ENCODE results near the gene LYST.
"Not testable (repeated sequence)": the region's sequence is repeated elsewhere in the genome, so short reads cannot be mapped to it uniquely, and the experiment has no call there.

Gene LYST

GRCh38 chr1:235859789-235860188, 6.9 kb downstream of the LYST start:
- intact Hi-C loops (cut with micrococcal nuclease), result loop anchor here (10.0 kb wide), 1 partner anchor 75 kb away; no protein-coding TSS in a partner anchor
- H3K27ac Mint-ChIP-seq, result no peak overlapping the region
- no peaks in the 10 kb centered on the region for H3K9me3 Mint-ChIP-seq
- H3K36me3 Mint-ChIP-seq (ENCODE audit: low read depth), result peaks cover 6% of the 10 kb centered on the region
- no peaks in the 10 kb centered on the region for H3K27me3 Mint-ChIP-seq
- peaks cover 28% of the 10 kb centered on the region for H3K4me1 Mint-ChIP-seq (ENCODE audit: low read depth)
- H3K4me3 Mint-ChIP-seq, result no peak overlapping the region

GRCh38 chr1:235858766-235859165, 7.9 kb downstream of the LYST start:
- H3K36me3 Mint-ChIP-seq (ENCODE audit: low read depth), result peaks cover 6% of the 10 kb centered on the region
- no peaks in the 10 kb centered on the region for H3K9me3 Mint-ChIP-seq
- peaks cover 28% of the 10 kb centered on the region for H3K4me1 Mint-ChIP-seq (ENCODE audit: low read depth)
- no peaks in the 10 kb centered on the region for H3K27me3 Mint-ChIP-seq
- no peak overlapping the region for H3K27ac Mint-ChIP-seq
- intact Hi-C loops (cut with micrococcal nuclease), result no loop called here
- no peak overlapping the region for H3K4me3 Mint-ChIP-seq

- Mint-ChIP-seq H3K27ac (no peak overlapping the region), H3K36me3 (ENCODE audit: low read depth) (peaks cover 6% of the 10 kb centered on the region), H3K4me1 (ENCODE audit: low read depth) (peaks cover 26% of the 10 kb centered on the region), H3K9me3 (no peaks in the 10 kb centered on the region), H3K27me3 (no peaks in the 10 kb centered on the region), H3K4me3 (no peak overlapping the region)
- intact Hi-C loops (cut with micrococcal nuclease), result no loop called here
These were observed 8.9 kb downstream of the LYST start for GRCh38 chr1:235857756-235858155.

GRCh38 chr1:235855811-235856429, 10.8 kb downstream of the LYST start:
- intact Hi-C loops (cut with micrococcal nuclease), result no loop called here
- Mint-ChIP-seq H3K36me3 (ENCODE audit: low read depth) (peaks cover 6% of the 10 kb centered on the region), H3K27me3 (no peaks in the 10 kb centered on the region), H3K4me1 (ENCODE audit: low read depth) (peaks cover 29% of the 10 kb centered on the region), H3K4me3 (no peak overlapping the region), H3K27ac (no peak overlapping the region), H3K9me3 (no peaks in the 10 kb centered on the region)

- H3K27ac Mint-ChIP-seq, result no peak overlapping the region
These were observed 12.4 kb downstream of the LYST start for GRCh38 chr1:235854347-235854746.

GRCh38 chr1:235853653-235854052, 13.1 kb downstream of the LYST start:
- H3K4me3 Mint-ChIP-seq, result no peak overlapping the region
- peaks cover 6% of the 10 kb centered on the region for H3K36me3 Mint-ChIP-seq (ENCODE audit: low read depth)
- intact Hi-C loops (cut with micrococcal nuclease), result no loop called here
- H3K9me3 Mint-ChIP-seq, result no peaks in the 10 kb centered on the region
- no peaks in the 10 kb centered on the region for H3K27me3 Mint-ChIP-seq
- peaks cover 51% of the 10 kb centered on the region for H3K4me1 Mint-ChIP-seq (ENCODE audit: low read depth)
- H3K27ac Mint-ChIP-seq, result no peak overlapping the region

More at GRCh38 chr1:235854347-235854746, 12.4 kb downstream of the LYST start:
- Mint-ChIP-seq H3K9me3 (no peaks in the 10 kb centered on the region), H3K4me1 (ENCODE audit: low read depth) (peaks cover 44% of the 10 kb centered on the region), H3K36me3 (ENCODE audit: low read depth) (peaks cover 6% of the 10 kb centered on the region), H3K27me3 (no peaks in the 10 kb centered on the region), H3K4me3 (no peak overlapping the region)
- intact Hi-C loops (cut with micrococcal nuclease), result no loop called here

GRCh38 chr1:235852887-235853286, 13.8 kb downstream of the LYST start:
- intact Hi-C loops (cut with micrococcal nuclease), result no loop called here
- H3K9me3 Mint-ChIP-seq, result no peaks in the 10 kb centered on the region
- peaks cover 12% of the 10 kb centered on the region for H3K36me3 Mint-ChIP-seq (ENCODE audit: low read depth)
- H3K27me3 Mint-ChIP-seq, result no peaks in the 10 kb centered on the region
- no peak overlapping the region for H3K4me3 Mint-ChIP-seq
- peaks cover 59% of the 10 kb centered on the region for H3K4me1 Mint-ChIP-seq (ENCODE audit: low read depth)
- H3K27ac Mint-ChIP-seq, result no peak overlapping the region

- H3K9me3 Mint-ChIP-seq, result peaks cover 3% of the 10 kb centered on the region
- H3K36me3 Mint-ChIP-seq (ENCODE audit: low read depth), result peaks cover 12% of the 10 kb centered on the region
- peaks cover 68% of the 10 kb centered on the region for H3K4me1 Mint-ChIP-seq (ENCODE audit: low read depth)
- H3K27ac Mint-ChIP-seq, result no peak overlapping the region
- H3K27me3 Mint-ChIP-seq, result no peaks in the 10 kb centered on the region
- H3K4me3 Mint-ChIP-seq, result no peak overlapping the region
- intact Hi-C loops (cut with micrococcal nuclease), result no loop called here
These were observed 14.8 kb downstream of the LYST start for GRCh38 chr1:235851939-235852338.

GRCh38 chr1:235848251-235848650, 18.5 kb downstream of the LYST start:
- not testable (repeated sequence) for H3K27ac Mint-ChIP-seq

GRCh38 chr1:235845656-235846107, 21.0 kb downstream of the LYST start:
- H3K4me3 Mint-ChIP-seq; intact Hi-C loops (cut with micrococcal nuclease); H3K9me3 Mint-ChIP-seq; H3K27me3 Mint-ChIP-seq: not testable (repeated sequence)
- Mint-ChIP-seq H3K36me3 (ENCODE audit: low read depth) (peaks cover 28% of the 10 kb centered on the region), H3K4me1 (ENCODE audit: low read depth) (peaks cover 75% of the 10 kb centered on the region), H3K27ac (peak overlapping the region; percentile 64)

More at GRCh38 chr1:235848251-235848650, 18.5 kb downstream of the LYST start:
- Mint-ChIP-seq H3K36me3 (ENCODE audit: low read depth) (peaks cover 21% of the 10 kb centered on the region), H3K4me1 (ENCODE audit: low read depth) (peaks cover 72% of the 10 kb centered on the region)
- intact Hi-C loops (cut with micrococcal nuclease); H3K27me3 Mint-ChIP-seq; H3K4me3 Mint-ChIP-seq; H3K9me3 Mint-ChIP-seq: not testable (repeated sequence)

GRCh38 chr1:235844776-235845175, 21.9 kb downstream of the LYST start:
- Mint-ChIP-seq H3K27me3 (no peaks in the 10 kb centered on the region), H3K9me3 (peaks cover 9% of the 10 kb centered on the region), H3K36me3 (ENCODE audit: low read depth) (peaks cover 28% of the 10 kb centered on the region), H3K27ac (peak overlapping the region; percentile 64), H3K4me1 (ENCODE audit: low read depth) (peaks cover 66% of the 10 kb centered on the region), H3K4me3 (no peak overlapping the region)
- intact Hi-C loops (cut with micrococcal nuclease), result no loop called here

- intact Hi-C loops (cut with micrococcal nuclease), result no loop called here
- peaks cover 54% of the 10 kb centered on the region for H3K4me1 Mint-ChIP-seq (ENCODE audit: low read depth)
These were observed 23.2 kb downstream of the LYST start for GRCh38 chr1:235843461-235843961.

GRCh38 chr1:235841938-235842545, 24.7 kb downstream of the LYST start:
- no peaks in the 10 kb centered on the region for H3K27me3 Mint-ChIP-seq
- H3K27ac Mint-ChIP-seq, result peak overlapping the region; percentile 61
- H3K36me3 Mint-ChIP-seq (ENCODE audit: low read depth), result peaks cover 17% of the 10 kb centered on the region
- H3K4me1 Mint-ChIP-seq (ENCODE audit: low read depth), result peaks cover 39% of the 10 kb centered on the region
- H3K4me3 Mint-ChIP-seq, result no peak overlapping the region
- intact Hi-C loops (cut with micrococcal nuclease), result no loop called here
- H3K9me3 Mint-ChIP-seq, result peaks cover 6% of the 10 kb centered on the region

More at GRCh38 chr1:235843461-235843961, 23.2 kb downstream of the LYST start:
- Mint-ChIP-seq H3K36me3 (ENCODE audit: low read depth) (peaks cover 27% of the 10 kb centered on the region), H3K27me3 (no peaks in the 10 kb centered on the region), H3K4me3 (no peak overlapping the region), H3K9me3 (peaks cover 9% of the 10 kb centered on the region), H3K27ac (no peak overlapping the region)

- Mint-ChIP-seq H3K9me3 (no peaks in the 10 kb centered on the region), H3K36me3 (ENCODE audit: low read depth) (peaks cover 7% of the 10 kb centered on the region), H3K4me1 (ENCODE audit: low read depth) (peaks cover 21% of the 10 kb centered on the region), H3K27ac (no peak overlapping the region), H3K27me3 (no peaks in the 10 kb centered on the region), H3K4me3 (no peak overlapping the region)
- intact Hi-C loops (cut with micrococcal nuclease), result loop anchor here (10.0 kb wide), 1 partner anchor 137 kb away; no protein-coding TSS in a partner anchor
These were observed 28.7 kb downstream of the LYST start for GRCh38 chr1:235838021-235838420.
